Measurements from ENCODE around the gene GPANK1.

GPANK1 gene

DNA sequence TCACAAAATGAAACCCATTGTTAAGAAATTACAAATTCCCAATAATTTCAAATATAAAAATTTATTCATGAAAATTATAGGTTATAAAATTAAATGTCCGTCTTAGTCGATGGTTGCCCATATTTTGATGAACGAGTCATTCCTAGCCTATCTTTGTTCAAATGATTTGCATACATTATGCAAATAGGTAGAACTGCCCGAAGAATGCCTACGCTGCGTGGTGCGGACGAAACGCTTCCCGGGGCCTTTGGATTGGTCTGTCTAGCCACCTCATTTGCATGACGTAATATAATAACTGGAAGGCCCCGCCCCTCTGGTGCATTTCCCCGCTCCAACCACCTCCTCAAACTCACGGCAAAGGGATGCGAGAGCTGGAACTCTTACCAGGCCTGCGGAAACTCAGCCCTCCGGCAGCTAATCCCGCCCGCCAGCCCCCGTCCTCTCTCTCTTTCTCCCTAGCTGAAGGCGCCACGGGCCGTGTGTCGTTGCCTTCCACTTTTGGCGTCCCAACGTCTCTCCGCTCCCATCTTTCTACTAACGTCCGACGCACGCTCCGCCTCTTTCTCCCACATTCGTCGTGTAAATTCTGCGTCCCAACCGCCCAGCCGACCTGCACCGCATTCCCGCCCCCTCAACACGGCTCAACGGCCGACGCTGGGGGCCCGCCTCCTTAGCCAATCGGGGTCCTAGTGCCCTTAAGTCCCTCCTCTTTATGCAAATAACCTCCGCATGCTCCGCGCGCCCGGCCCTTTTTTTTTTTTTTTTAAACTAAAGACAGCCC lies 44.8 kb downstream of the GPANK1 start:
- DNase-seq (ENCODE audit: low read depth in 2 of 2): peak; percentile 92 to 94

- no peak for DNase-seq (ENCODE audit: low read depth in 2 of 2)
These were observed 47.8 kb downstream of the GPANK1 start for GRCh38 chr6:31617010-31617409.

- no peak for DNase-seq (ENCODE audit: low read depth in 2 of 2)
These were observed 49.0 kb downstream of the GPANK1 start for GRCh38 chr6:31615748-31616147.

- no peak for DNase-seq (ENCODE audit: low read depth in 2 of 2)
These were observed 49.9 kb downstream of the GPANK1 start, which contains the start of gene AIF1 for GRCh38 chr6:31614684-31615578. AIF1 (plus strand) TSS chr6:31615234; CDS start chr6:31615330, 96 bp downstream.

DNA sequence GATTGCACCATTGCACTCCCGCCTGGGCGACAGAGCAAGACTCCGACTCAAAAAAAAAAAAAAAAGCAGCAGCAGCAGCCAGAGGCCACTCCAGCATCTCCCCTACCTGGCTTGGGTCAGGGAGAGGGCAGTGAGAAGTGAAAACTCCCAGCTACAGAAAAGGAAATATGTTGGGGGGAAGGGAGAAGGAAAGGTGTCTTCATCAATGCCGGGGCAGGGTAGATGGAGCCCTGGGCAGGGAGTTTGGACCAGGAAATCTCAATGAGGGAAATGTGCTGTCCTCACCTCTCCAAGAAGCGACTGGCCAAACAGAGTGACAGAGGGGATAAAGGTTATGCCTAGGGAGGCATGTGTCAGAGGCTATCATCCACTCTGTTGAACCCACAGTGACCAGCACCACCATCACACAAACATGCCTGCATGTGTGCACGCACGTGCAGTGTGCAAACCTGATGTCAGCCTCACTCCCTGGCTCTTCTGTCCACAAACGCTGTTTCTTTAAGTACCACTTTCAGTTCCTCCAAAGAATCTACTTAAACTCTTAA lies 50.6 kb downstream of the GPANK1 start:
- no peak for DNase-seq (ENCODE audit: low read depth in 2 of 2)

All from stimulated activated CD8-positive, alpha-beta memory T cell treated with anti-CD3 and anti-CD28 coated beads, Interleukin-15, amount 100 ng/mL, for 4 hours (primary cell).